Measurements from ENCODE around the gene ZNF587.

DNA sequence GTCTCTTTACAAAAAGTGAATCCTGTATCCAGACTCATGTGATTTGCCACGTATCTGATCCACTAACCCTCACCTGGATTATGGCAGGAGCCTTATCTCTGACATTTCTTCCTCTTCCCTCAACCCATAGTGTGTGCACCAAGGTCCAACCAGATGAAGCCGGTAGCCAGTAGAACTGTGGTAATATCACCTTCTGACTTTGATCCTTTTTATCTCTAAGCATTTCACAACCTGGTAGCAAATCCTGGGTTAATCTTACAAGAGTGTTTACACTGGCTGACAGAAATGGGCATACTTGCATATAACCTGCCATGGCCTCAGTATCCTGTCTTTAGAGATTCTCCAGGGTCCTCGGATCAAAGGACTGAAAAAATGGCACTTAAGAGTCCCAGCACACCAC lies 64.9 kb downstream of the ZNF587 start:
- TF ChIP-seq POLR2AphosphoS5 (IDR thresholded peaks at IDR 0.05) (no peak), CTCF (IDR thresholded peaks at IDR 0.05) (no peak), POLR2A (IDR thresholded peaks at IDR 0.05) (no peak), EP300 (IDR thresholded peaks at IDR 0.05) (no peak)

All from gastroesophageal sphincter (tissue), 3 donors.